Measurements from ENCODE around the gene PCSK1. TPM values are rescaled to one million over a fixed set of nuclear protein-coding genes. Genes with fewer than 3 reads are reported as not detected.
A peak's percentile ranks its signal among the peaks of the same experiment; 100 is the strongest.

Gene PCSK1
- total and polyA plus RNA-seq, 4 donors = 2.4 to 65.5 (median 6.6) TPM

DNA sequence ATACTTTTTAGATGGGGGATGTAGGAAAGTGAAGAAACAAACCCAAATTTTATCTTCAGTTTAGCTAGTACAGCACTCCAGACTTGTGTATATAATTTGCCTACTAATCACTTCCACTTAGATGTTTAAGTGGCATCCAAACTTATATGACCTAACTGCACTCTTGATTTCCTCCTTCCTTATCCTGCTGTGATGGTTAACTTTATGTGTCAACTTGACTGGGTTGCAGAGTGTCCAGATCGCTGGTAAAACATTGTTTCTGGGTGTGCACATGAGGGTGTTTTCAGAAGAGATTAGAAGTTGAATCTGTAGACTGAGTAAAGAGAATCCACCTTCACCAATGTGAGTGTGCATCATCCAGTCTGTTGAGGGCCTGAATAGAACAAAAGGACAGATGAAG is 79.8 kb downstream of the PCSK1 start:
- no peaks in the 10 kb centered on the region for H3K27me3 ChIP-seq (ENCODE audit: control insufficient read depth, insufficient read depth, low read length)
- 86% methylated on average over 1 of the region's 1 CpG for WGBS (ENCODE audit: insufficient coverage)
- no peak overlapping the region for H3K27ac ChIP-seq (ENCODE audit: low read depth, low read length)
- no peaks in the 10 kb centered on the region for H3K36me3 ChIP-seq (ENCODE audit: control insufficient read depth, insufficient read depth, low read length)
- H3K9me3 ChIP-seq (ENCODE audit: control insufficient read depth, insufficient read depth, low read length) = no peaks in the 10 kb centered on the region
- H3K4me1 ChIP-seq (ENCODE audit: control insufficient read depth, insufficient read depth, low read length) = no peaks in the 10 kb centered on the region
- no peak for DNase-seq (ENCODE audit: low read depth in 4 of 6, low spot score in 6 of 6)
- H3K4me3 ChIP-seq (ENCODE audit: low read depth, low read length) = no peak overlapping the region

DNA sequence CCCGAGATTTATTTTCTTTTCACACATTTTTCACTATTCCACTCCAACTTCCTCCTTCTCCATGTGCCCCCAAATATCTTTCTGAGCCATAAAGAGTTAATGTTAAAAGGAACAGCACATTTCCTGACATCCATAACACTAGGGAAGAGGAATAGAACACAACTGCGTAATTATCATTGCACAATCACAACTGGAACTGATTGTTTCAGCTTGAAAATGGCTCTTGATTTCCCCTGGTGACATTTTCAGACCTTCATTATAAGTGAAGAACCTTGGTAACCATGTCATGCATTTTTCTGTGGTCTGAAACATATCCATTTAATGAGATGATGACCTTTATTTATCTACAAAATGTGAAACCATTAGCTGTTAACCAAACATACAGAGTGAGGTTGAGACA is 82.4 kb downstream of the PCSK1 start:
- no peaks in the 10 kb centered on the region for H3K4me1 ChIP-seq (ENCODE audit: control insufficient read depth, insufficient read depth, low read length)
- peak in 1 of 6 donors; percentile 53 for DNase-seq (ENCODE audit: low read depth in 4 of 6, low spot score in 6 of 6)
- H3K9me3 ChIP-seq (ENCODE audit: control insufficient read depth, insufficient read depth, low read length) = no peaks in the 10 kb centered on the region
- no peak overlapping the region for H3K4me3 ChIP-seq (ENCODE audit: low read depth, low read length)
- H3K27ac ChIP-seq (ENCODE audit: low read depth, low read length) = no peak overlapping the region
- H3K27me3 ChIP-seq (ENCODE audit: control insufficient read depth, insufficient read depth, low read length) = no peaks in the 10 kb centered on the region
- no peaks in the 10 kb centered on the region for H3K36me3 ChIP-seq (ENCODE audit: control insufficient read depth, insufficient read depth, low read length)
- no CpG with 5 or more reads among the region's 2 CpGs for WGBS (ENCODE audit: insufficient coverage)

DNA sequence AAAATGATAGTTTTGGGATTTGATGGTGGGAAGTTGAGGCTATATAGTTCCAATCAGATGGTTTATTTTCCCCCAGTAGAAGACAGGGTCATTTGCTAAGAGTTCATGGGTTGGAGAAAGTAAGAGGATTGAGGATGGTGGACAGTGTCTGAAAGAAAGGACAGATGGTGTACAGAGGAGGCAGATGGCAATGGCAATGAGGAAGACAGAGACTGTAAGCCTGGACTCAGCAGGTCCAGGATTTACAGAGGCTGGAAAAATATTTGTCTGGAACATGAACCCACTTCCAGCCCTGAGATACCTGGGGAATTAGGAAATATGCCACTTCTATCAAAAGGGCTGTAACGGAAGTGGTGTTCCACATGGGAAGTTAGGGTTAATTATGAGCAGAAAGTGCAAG is 84.5 kb downstream of the PCSK1 start:
- no peak for DNase-seq (ENCODE audit: low read depth in 4 of 6, low spot score in 6 of 6)
- Histone ChIP-seq H3K36me3 (ENCODE audit: control insufficient read depth, insufficient read depth, low read length) (no peaks in the 10 kb centered on the region), H3K4me3 (ENCODE audit: low read depth, low read length) (no peak overlapping the region), H3K4me1 (ENCODE audit: control insufficient read depth, insufficient read depth, low read length) (no peaks in the 10 kb centered on the region), H3K27me3 (ENCODE audit: control insufficient read depth, insufficient read depth, low read length) (no peaks in the 10 kb centered on the region), H3K27ac (ENCODE audit: low read depth, low read length) (no peak overlapping the region), H3K9me3 (ENCODE audit: control insufficient read depth, insufficient read depth, low read length) (no peaks in the 10 kb centered on the region)
- WGBS (ENCODE audit: insufficient coverage) = 91% methylated on average over 1 of the region's 1 CpG

DNA sequence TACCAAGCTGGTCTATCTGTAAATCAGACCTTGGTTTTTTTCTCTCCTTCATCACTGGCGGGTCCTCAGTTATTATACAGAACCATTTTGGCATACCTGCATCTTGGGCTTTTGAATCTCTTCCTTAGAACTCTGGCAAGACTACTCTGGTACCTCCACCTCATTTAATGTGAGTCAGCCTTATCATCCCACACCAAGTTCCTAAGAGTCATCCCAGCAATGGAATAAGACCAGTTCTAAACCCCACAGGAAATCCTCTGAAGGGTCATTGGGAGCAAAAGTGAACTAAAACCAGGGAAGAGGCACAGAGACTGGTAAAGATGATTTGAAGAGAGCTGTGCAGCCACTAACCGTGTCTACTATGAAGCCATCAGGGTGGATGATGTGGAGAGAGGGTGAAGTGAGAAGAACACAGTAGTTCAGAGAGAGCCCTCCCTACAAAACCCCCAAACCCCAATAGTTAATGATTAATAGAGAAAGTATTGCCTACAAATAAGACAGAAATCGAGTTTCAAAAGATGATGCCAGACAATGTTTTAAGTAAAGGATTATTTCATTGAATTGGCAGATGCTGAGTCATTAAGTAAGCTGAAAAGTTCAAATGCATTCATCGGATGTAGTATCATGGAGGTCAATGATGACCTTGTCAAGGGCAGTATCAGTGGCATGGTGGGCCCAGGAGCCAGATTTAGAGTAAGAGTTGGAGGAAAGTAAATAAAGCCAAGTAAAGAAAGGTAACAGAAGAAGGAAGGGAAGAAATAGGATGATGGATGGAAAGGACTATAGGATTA is 85.4 kb downstream of the PCSK1 start:
- Histone ChIP-seq H3K9me3 (ENCODE audit: control insufficient read depth, insufficient read depth, low read length) (no peaks in the 10 kb centered on the region), H3K4me3 (ENCODE audit: low read depth, low read length) (no peak overlapping the region), H3K27me3 (ENCODE audit: control insufficient read depth, insufficient read depth, low read length) (no peaks in the 10 kb centered on the region), H3K4me1 (ENCODE audit: control insufficient read depth, insufficient read depth, low read length) (no peaks in the 10 kb centered on the region), H3K36me3 (ENCODE audit: control insufficient read depth, insufficient read depth, low read length) (no peaks in the 10 kb centered on the region), H3K27ac (ENCODE audit: low read depth, low read length) (no peak overlapping the region)
- DNase-seq (ENCODE audit: low read depth in 4 of 6, low spot score in 6 of 6) = no peak
- WGBS (ENCODE audit: insufficient coverage) = 85% methylated on average over 3 of the region's 4 CpGs

DNA sequence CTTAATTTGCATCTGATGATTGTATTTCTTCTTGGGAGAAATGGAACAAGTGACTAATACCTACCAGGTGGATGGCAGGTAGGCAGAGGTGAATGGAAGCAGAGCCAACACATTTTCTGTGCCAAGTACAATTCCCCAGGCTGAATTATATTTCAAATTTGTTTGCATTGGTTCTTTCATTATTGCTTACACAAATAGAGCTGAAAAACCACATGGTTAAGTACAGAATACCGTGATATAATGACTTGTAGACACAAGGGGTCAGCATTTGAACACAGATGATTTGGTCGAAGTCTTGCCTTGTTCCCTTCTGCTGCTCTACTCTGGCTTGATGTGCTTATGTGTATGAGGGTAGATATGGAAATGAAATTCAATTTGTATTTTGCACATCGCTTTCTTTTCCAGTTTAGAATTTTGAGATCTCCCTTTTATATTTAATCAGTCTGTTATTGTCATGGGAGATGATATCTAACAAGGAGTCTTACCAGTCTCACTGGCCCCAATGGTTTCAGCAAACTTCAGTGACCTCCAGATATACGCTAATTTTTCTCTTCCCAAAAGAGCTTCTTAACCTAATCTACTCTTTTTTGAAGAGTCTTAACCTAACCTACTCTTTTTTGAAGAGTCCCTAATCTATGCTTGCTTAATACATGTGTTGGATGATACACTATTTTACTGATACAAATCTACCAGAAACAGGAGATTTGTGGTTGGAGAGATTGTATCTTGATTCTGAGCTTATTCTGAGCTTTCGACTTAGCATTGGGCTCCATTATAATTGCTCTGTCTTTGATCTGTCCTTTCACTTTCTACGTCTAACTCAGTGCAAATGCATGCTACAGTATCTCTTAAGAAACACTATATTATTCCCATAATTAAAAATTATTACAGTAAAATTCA is 88.1 kb downstream of the PCSK1 start:
- Histone ChIP-seq H3K36me3 (ENCODE audit: control insufficient read depth, insufficient read depth, low read length) (no peaks in the 10 kb centered on the region), H3K4me3 (ENCODE audit: low read depth, low read length) (no peak overlapping the region), H3K4me1 (ENCODE audit: control insufficient read depth, insufficient read depth, low read length) (no peaks in the 10 kb centered on the region), H3K9me3 (ENCODE audit: control insufficient read depth, insufficient read depth, low read length) (no peaks in the 10 kb centered on the region), H3K27me3 (ENCODE audit: control insufficient read depth, insufficient read depth, low read length) (no peaks in the 10 kb centered on the region), H3K27ac (ENCODE audit: low read depth, low read length) (no peak overlapping the region)
- no CpG with 5 or more reads among the region's 6 CpGs for whole genome bisulfite sequencing (ENCODE audit: insufficient coverage)
- peak; percentile 36 to 95 (median 52) for DNase-seq (ENCODE audit: low read depth in 4 of 6, low spot score in 6 of 6)

DNA sequence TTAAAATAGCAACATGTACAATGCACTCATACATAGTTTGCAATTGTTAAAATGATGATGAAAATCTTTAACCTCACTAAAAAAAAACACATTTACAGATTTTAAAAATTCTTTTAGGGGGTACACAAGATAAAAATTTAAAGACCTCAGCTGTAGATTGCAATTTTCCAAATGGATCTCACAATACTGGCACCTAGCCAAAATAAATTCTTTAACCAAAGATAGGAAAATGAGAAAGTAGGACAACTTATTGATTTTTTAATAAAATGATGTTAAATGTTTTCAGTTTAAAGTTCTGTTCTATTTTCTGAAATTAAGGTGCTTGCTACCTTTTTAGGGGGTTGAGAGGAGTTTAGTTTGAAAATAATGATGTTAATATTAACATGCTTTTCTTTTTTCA is 90.0 kb downstream of the PCSK1 start:
- Histone ChIP-seq H3K27me3 (ENCODE audit: control insufficient read depth, insufficient read depth, low read length) (peaks cover 5% of the 10 kb centered on the region), H3K36me3 (ENCODE audit: control insufficient read depth, insufficient read depth, low read length) (no peaks in the 10 kb centered on the region), H3K27ac (ENCODE audit: low read depth, low read length) (no peak overlapping the region), H3K9me3 (ENCODE audit: control insufficient read depth, insufficient read depth, low read length) (no peaks in the 10 kb centered on the region), H3K4me1 (ENCODE audit: control insufficient read depth, insufficient read depth, low read length) (no peaks in the 10 kb centered on the region), H3K4me3 (ENCODE audit: low read depth, low read length) (no peak overlapping the region)
- DNase-seq (ENCODE audit: low read depth in 4 of 6, low spot score in 6 of 6) = no peak

DNA sequence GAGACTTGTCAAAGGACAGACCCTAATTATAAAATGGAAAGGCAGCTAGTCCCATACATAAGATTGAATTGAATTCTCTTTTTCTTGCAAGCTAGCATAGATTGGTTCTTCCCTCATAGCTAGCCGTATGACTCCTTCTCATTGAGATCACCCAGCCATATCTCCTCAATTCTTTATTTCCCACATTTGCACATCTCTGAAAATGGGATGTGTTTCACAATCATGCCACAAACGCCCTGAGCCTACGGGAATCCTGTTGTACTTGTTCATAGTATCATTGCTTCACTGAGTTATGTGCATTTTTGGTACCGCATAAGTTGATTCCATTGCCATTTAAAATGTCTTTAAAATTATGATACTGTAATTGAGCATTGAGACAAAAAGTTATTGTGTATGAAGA is 90.5 kb downstream of the PCSK1 start:
- WGBS (ENCODE audit: insufficient coverage) = 100% methylated on average over 1 of the region's 4 CpGs
- H3K36me3 ChIP-seq (ENCODE audit: control insufficient read depth, insufficient read depth, low read length) = no peaks in the 10 kb centered on the region
- no peak for DNase-seq (ENCODE audit: low read depth in 4 of 6, low spot score in 6 of 6)
- H3K9me3 ChIP-seq (ENCODE audit: control insufficient read depth, insufficient read depth, low read length) = no peaks in the 10 kb centered on the region
- H3K27me3 ChIP-seq (ENCODE audit: control insufficient read depth, insufficient read depth, low read length) = peaks cover 5% of the 10 kb centered on the region
- H3K4me3 ChIP-seq (ENCODE audit: low read depth, low read length) = no peak overlapping the region
- H3K4me1 ChIP-seq (ENCODE audit: control insufficient read depth, insufficient read depth, low read length) = no peaks in the 10 kb centered on the region
- no peak overlapping the region for H3K27ac ChIP-seq (ENCODE audit: low read depth, low read length)

Other genes starting within 250 kb of the PCSK1 start
- gene CAST, start 229.1 kb upstream of the PCSK1 start, total RNA-seq = 100 to 1,000 TPM in 1 of 2 donors, 10 to 100 TPM in 1; 67.5 to 118 TPM
- gene CAST, start 229.1 kb upstream of the PCSK1 start, polyA plus RNA-seq (ENCODE audit: insufficient read length in 2 of 2) = 10 to 100 TPM; 51.7 to 61.1 TPM

Measured in spinal cord (tissue), 10 donors.